H1 (cell line): ENCODE data around the gene OR51A4.

Experiments
- BRCA1 ChIP-seq: IDR thresholded peaks from 2 replicates; pipeline ENCODE4 v1.6.1; 2012; ENCODE audit warnings: low read depth, low read length, improper control_type of control experiment
- CTCF ChIP-seq, 3 experiments: IDR thresholded peaks; 1 replicate in 2 of 3; 2 replicates in 1 of 3; pipeline versions ENCODE4 v1.5.1 to v1.6.1; 2011; ENCODE audit warnings: low read length in 3 of 3, mild to moderate bottlenecking in 3 of 3, inconsistent platforms in 2 of 3, low read depth in 1 of 3, moderate library complexity in 1 of 3; ENCODE audit not compliant: insufficient read depth in 1 of 3; ENCODE audit errors: control extremely low read depth in 1 of 3
- EZH2 ChIP-seq: fragments of 200-600 bp; sonication (generic); IDR thresholded peaks from 2 replicates; pipeline ENCODE4 v1.7.1; 2012; ENCODE audit warnings: low read depth, mild to moderate bottlenecking, moderate library complexity, low read length, inconsistent platforms; ENCODE audit not compliant: severe bottlenecking
- MAFK ChIP-seq: IDR thresholded peaks from 2 replicates; pipeline ENCODE4 v1.6.1; 2012; ENCODE audit warnings: low read depth, mild to moderate bottlenecking, improper control_type of control experiment, low read length
- RFX5 ChIP-seq: IDR thresholded peaks from 2 replicates; pipeline ENCODE4 v1.6.1; 2011; ENCODE audit warnings: low read depth, low read length, improper control_type of control experiment, borderline replicate concordance

DNA sequence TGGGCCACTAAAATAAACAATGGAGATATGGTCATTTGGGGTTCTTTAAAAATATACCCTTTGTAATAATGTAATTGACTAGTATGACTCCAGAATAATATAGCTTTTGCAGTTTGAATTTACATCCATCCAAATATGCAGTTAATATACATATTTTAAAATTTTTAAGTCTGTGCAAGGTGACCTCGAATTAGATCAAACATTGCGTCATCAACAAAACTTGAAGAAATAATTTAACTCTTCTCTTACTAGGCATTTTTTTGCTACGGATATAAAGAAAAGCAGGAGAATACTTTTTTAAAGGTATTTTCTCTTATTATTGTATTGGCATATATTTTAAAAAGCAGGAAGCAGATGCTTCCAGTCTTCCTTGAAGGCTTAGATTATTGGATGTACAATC is 10.7 kb downstream of the OR51A4 start:
- TF ChIP-seq CTCF (IDR thresholded peaks at IDR 0.05; ENCODE audit: control extremely low read depth in 1 of 3, insufficient read depth in 1 of 3, low read depth in 1 of 3, low read length in 3 of 3) (no peak), RFX5 (no peak), EZH2 (no peak), MAFK (no peak), BRCA1 (no peak)
